ENCODE measurements around the gene TOB1.
"Not testable (repeated sequence)": the region's sequence is repeated elsewhere in the genome, so short reads cannot be mapped to it uniquely, and the experiment has no call there.

Gene TOB1

GRCh38 chr17:50868602-50869001, 2.4 kb upstream of the TOB1 start:
- DNase-seq (ENCODE audit: low read depth in 2 of 2): no peak

- no peak for DNase-seq (ENCODE audit: low read depth in 2 of 2)
Measured at GRCh38 chr17:50868140-50868438, 1.9 kb upstream of the TOB1 start.

GRCh38 chr17:50867363-50868139, 1.4 kb upstream of the TOB1 start:
- peak; percentile 45 to 70 for DNase-seq (ENCODE audit: low read depth in 2 of 2)

GRCh38 chr17:50866950-50867362, 802 bp upstream of the TOB1 start:
- peak; percentile 24 to 30 for DNase-seq (ENCODE audit: low read depth in 2 of 2)

- no peak for DNase-seq (ENCODE audit: low read depth in 2 of 2)
Measured at GRCh38 chr17:50865868-50866260, 290 bp downstream of the TOB1 start.

GRCh38 chr17:50865060-50865867, 890 bp downstream of the TOB1 start:
- peak in 1 of 2 donors; percentile 25 for DNase-seq (ENCODE audit: low read depth in 2 of 2)

GRCh38 chr17:50864747-50865059, 1.5 kb downstream of the TOB1 start:
- no peak for DNase-seq (ENCODE audit: low read depth in 2 of 2)

GRCh38 chr17:50863931-50864330, 2.2 kb downstream of the TOB1 start:
- no peak for DNase-seq (ENCODE audit: low read depth in 2 of 2)

GRCh38 chr17:50863221-50863843, 2.8 kb downstream of the TOB1 start:
- no peak for DNase-seq (ENCODE audit: low read depth in 2 of 2)

GRCh38 chr17:50861822-50862528, 4.2 kb downstream of the TOB1 start:
- no peak for DNase-seq (ENCODE audit: low read depth in 2 of 2)

GRCh38 chr17:50861334-50861676, 4.8 kb downstream of the TOB1 start:
- DNase-seq (ENCODE audit: low read depth in 2 of 2): no peak

GRCh38 chr17:50859727-50860126, 6.4 kb downstream of the TOB1 start:
- DNase-seq (ENCODE audit: low read depth in 2 of 2): not testable (repeated sequence)

- no peak for DNase-seq (ENCODE audit: low read depth in 2 of 2)
Measured at GRCh38 chr17:50858486-50859225, 7.5 kb downstream of the TOB1 start.

- DNase-seq (ENCODE audit: low read depth in 2 of 2): no peak
Measured at GRCh38 chr17:50856431-50856830, 9.7 kb downstream of the TOB1 start.

- DNase-seq (ENCODE audit: low read depth in 2 of 2): no peak
Measured at GRCh38 chr17:50855708-50856330, 10.3 kb downstream of the TOB1 start.

- DNase-seq (ENCODE audit: low read depth in 2 of 2): no peak
Measured at GRCh38 chr17:50853781-50854180, 12.4 kb downstream of the TOB1 start.

- DNase-seq (ENCODE audit: low read depth in 2 of 2): no peak
Measured at GRCh38 chr17:50853015-50853615, 13.0 kb downstream of the TOB1 start.

- no peak for DNase-seq (ENCODE audit: low read depth in 2 of 2)
Measured at GRCh38 chr17:50850640-50851039, 15.5 kb downstream of the TOB1 start.

GRCh38 chr17:50848711-50849110, 17.4 kb downstream of the TOB1 start:
- DNase-seq (ENCODE audit: low read depth in 2 of 2): no peak

- no peak for DNase-seq (ENCODE audit: low read depth in 2 of 2)
Measured at GRCh38 chr17:50848039-50848438, 18.1 kb downstream of the TOB1 start.

GRCh38 chr17:50847566-50847965, 18.6 kb downstream of the TOB1 start:
- DNase-seq (ENCODE audit: low read depth in 2 of 2): no peak
